ENCODE measurements around the gene BANP.

The BANP gene

DNA sequence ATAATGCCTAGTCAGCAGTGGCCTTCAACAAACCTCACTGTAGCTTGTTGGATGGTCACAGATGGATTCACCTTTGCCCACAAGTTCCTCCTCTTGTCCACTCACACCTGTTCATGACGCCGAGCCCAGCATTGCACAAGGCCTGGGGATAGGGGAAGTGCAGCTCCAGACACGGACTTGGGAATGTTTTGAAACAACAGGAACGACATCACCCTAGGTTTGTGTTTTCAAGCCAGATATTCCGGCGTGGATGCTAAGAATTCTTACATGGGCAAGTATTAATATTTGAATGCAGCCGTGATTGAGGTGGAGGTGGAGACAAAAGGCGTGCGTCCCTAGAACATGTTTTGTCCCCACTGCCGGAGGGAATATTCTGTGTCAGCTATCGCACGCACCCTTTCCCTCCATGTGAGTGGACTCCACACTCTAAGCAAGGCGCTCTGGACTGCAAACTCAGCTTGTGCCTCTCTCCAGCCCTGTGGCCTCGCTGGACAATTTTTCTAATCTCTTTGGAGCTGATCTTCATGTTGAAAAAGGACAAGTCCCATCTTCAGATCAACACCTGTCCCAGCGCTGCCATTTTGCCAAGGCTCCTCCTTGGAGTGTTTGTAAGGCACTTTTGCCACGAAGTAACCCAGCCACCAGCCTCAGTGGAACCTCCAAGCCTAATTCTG lies 2.0 kb upstream of the BANP start:
- FAIRE-seq = no peak

DNA sequence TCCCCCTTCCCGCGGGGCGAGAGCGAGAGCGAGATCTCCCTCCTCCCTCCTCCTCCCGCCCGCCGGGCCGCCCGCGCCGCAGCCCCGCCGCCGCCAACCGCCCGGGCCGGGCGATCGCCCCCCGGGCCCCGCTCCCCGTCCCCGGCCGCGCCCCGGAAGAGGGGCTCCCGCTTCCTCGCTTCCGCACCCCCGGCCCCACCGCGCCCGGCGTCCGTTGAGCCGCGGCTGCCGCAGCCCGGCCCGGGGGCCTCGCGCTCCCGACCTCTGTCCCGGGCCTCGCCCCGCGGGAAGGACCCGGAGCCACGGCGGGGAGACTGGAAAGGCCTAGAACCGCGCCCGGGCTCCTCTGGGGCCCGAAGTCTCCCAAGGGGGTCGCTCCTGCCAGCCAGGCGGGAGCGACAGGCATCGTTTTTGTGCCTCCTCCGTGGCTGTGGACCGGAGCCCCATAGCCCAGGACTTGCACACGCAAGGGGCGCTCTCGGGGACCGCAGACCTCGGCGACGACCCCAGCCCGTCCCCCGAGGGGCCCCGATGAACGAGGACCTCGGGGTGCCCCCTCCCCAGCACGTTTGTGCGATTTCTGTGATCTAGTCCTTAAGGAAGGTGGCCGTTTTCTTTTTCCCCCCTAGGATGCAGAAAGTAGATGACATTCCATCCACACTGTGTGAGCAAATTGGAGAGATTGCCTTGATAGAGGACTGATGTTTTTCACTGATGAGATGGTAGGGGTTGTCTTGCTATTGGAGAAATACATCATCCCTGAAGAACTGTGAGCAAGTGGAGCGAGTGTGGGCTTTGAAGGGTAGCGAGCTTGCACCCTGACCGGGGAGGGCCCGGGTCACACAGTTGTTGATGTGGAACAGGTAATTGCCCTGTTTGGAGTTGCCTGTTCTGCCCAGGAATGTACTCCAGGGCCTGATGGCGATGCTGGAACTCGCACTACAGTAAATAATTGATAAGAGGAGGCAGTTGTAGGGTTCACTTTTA lies 611 bp downstream of the BANP start:
- FAIRE-seq = no peak

DNA sequence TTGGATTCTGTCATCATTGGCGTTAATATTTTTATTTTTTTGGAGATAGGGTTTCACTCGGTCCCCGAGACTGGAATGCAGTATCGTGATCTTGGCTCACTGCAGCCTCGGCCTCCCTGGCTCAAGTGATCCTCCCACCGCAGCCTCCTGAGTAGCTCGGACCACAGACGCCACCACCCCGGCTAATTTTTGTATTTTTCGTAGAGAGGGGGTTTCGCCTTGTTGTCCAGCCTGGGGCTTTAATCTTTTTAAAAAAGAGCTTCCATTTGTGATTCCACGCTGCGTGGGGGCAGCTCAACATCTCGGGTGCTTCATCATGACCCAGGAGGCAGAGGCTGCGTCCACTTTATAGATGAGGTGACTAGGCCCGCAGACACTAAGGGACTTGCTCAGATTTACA lies 1.5 kb downstream of the BANP start:
- no peak for FAIRE-seq

DNA sequence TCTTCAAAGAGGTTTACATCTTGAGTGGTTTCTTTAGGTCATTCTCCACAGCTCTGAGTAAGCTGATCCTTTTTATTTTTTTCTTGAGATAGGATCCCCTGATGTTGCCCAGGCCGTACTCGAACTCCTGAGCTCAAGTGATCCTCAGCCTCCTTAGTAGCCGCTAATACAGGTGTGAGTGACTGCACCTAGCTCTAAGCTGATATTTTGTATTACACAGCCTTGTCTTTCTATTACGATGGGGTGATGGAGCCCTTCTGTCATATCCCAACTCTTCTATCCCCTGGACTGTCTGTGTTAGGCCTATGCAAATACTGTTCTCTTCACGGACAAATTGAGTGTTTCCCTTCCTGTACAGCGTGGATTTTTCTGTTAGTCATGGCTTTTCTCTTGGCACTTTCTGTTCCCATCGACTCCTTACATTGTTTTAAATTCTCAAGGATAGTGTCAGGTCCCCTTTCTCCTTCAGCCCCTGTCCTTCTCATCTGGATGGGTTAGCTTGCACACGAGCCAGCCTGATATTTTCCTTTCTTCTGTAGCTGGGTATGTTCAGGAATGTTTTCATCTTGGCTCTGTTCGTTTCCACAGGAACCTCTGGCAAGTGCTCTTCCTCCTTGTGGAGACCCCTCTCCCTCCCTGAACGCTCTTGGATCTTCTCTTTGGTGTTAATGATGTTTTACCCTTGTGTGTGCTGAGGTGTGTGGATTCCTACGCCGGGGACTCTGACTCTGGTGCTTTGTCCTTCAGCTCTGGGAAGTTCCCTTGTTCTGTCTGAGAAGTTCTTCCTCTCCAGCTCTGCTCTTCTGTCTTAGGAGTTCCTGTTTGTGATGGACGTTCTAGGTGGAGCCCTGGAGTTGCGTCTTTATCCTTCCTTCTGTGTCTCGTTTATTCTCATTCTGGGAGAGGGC lies 2.3 kb downstream of the BANP start:
- no peak for FAIRE-seq

DNA sequence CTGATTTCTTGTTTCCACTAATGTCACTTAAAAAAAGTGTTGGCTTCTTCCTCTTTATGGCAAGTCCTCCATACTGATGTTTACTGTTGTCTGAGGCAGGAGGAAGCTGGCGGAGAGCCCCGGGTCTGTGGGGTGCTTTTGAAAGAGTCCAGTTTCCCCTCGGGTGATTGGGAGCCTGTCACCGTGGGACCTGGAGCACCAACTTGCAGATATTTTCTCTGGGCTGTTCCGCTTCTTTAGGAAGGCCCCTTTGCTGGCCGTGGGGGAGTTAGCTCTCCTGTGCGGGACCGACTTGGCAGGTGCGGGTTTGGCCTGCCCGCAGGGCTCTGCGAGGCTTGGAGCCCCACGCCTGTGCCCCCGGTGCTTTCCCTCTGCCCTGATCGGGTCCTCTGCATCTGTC lies 3.1 kb downstream of the BANP start:
- no peak for FAIRE-seq

DNA sequence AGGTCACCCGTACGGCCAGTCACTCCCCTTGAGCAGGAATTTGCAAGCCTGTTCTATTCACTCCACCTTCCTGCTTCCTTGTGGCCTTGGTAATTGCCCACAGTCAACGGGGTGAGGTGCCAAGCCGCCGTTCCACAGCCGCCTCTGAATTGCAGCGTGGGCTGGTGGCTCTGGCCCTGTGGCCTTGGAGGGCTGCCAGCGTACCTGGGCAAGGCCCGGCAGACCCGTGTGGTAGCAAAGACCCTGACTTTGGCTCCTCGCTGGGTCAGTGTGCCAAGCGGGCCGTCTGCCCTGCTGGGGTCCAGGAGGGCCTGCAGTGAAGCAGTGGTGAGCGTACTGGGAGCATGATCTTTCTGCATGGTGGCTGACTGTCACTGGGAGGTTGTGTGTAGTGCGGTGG lies 3.6 kb downstream of the BANP start:
- no peak for FAIRE-seq

DNA sequence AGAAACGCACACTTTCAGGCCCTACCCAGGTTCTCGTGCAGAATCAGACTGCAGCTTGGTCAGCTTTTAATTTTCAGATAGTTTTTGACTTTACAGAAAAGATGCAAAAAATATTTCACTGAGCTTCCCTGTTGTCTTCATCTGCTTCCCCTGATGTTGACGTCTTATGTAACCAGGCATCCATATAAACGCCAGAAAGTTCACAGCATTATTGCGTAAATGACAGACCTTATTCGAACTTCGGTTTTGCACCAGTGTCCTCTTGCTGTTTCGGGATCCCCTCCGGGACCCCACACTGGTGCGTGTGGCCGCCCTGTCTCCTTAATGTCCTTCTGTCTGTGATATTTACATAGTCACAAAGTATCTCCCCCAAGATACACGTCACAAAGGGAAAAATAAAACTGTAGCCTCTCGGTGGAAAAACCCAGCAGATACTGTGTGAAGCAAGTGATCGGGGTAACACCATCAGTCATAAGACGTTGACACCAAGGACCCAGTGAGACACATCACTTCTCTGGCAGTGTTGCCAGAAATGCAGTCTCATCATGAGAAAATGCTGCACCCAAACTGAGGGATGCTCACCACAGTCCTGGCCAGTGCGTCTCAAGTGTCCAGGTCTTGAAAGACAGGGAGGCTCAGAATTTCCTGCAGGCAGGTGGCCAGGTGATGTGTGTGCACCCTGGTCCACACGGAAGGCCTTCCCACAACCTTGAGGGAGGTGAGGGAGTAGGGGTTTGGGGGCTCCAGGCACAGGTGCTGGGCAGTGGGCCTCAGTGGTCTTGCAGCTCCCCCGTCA lies 4.3 kb downstream of the BANP start:
- no peak for FAIRE-seq

DNA sequence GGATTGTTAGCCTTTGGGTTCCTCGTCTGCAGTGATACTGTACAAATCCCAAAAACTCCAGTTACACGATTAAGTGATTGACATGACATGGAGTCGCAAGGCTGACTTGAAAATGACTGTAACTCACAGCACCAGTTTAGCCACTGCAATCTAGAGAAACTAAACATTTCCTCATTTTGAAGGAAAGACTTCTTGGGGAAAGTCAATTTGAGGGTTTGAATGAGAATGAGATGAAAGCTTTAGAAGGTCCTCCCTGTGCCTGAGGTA lies 4.8 kb downstream of the BANP start:
- FAIRE-seq = no peak

DNA sequence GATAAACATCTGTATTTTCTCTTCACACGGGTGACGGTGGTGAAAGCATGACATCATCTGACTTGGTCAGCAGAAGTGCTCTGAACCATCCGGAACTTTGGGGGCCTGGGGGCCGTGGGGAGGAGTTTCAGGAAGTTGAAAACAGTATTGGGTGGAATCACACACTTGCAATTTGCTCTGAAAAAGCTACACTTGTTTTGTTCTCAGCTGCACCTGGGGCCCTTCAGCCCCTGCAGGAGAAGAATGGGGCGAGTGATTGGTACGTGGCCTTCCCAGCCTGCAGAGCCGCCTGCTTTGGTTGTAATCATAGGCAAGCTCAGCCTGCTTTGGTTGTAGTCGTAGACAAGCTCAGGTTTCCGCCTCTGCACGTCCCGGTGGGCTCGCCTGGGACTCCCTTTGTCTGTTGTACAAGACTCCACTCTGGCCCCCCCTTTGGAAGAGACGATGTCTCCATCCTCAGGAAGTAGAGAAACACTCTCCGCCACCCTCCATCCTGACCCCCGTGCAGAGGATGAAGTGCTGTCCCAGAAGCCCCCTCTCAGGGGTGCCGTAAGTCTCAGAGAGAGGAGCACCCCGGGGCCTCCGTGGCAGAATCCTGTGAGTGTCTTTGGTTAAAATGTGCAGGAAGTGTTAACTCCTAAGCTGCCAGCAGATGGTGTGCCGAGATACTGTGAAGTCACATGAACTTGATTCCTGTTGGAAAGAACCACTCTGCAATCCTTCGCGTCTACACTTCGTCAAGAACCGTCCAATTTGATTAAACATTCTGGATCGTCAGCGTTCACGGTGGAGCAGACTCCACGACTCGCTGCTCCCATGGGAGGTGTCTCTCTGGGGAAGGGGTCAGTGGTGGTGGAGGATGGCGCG lies 5.4 kb downstream of the BANP start:
- no peak for FAIRE-seq

DNA sequence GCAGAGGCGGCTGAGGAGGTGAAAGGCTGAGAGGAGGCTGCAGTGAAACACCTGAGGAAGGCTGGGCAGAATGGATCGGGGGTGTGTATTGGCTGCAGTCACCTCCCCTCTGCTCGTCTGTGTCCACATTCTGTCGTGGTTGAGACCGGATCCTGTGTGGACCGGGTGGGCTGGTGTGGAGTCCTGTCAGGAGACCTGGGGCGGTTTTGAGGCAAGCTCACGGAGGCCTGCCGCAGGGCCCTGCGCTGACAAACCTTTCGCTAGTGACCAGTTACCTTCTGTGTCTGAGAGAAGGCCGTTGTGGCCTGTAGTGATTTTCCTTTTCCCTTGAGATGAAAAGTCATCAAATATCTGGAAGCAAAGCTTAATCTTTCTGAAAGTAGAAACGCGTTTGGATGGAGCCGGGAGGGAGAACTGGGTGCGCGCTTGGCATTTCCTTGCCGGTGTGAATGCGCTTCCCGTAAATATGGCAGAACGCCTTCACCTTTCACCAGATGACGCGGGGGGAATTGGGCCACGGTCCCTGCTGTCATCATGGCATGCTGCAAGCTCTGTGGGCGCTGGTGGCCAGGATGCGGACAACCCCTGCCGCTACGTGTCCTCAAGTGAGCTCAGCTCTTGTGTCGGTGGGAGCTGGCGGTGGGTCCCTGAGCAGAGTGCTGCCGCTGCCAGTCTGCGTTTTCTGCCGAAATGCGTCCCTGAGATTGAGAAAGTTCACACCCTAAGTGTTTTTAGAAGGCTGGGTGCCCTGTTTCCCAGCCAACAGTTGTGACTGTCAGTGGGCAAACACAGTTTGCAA lies 6.3 kb downstream of the BANP start:
- no peak for FAIRE-seq

DNA sequence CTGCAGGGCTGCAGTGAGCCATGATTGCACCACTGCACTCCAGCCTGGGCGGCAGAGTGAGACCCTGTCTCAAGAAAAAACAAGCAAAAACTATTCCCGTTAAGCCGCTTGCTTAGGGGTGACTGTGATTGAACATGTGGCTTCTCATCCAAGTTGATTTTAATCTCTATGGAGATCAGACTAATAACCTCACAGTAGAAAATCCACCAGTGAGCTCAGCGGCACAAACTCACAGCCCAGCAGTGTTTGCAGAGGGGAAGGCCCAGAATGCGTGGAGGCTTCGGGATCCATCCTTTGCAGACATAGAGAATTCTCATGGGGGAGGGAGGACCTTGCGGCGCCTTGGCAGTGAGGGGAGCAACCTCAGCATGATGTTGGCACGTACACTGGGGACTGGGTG lies 7.4 kb downstream of the BANP start:
- no peak for FAIRE-seq

DNA sequence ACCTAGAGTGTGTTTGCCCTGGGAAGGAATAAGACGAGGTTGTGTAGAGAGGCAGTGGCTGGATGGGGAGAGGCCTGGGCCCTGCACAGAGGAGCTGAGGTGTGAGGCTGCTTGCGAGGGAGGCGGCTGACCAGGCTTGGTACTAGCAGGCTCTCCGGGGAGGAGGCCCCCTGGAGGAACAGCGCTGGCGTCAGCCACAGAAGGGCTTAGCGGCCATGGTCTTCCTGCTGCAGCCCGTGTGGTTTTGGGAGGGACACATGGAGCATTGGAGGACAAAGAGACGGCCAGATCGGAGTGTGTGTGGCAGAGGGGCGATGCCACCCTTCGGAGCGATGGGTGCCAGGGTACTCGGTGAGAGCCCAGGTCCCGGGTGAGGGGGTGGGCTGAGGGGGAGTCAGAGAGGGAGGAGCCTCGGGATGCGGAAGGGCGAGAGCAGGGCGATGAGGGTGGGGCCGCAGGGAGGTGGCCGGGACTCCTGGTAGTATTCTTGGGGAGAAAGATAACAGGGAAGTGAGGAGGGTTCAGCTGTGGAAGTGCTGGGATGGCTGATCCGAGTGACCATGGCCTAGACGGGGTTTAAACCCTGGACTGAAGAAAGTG lies 8.3 kb downstream of the BANP start:
- no peak for FAIRE-seq

DNA sequence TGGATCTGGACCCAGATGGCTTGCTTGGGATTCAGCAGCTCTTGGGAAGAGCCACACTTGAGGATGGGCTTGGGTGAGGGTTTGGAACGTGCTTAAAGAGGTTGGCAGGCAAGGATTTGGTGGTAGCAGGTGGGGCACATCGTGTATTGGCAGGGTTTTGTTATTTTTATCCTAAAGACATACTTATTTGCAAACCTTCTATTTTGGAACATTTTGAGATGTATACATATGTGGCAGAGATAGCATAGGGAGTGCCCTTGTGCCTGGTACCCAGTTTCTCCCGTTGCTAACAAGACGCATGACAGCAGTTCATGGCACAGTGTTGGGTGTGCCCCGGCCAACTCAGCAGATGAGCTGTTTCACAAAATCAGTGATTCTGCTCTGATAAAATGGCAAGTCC lies 9.1 kb downstream of the BANP start:
- FAIRE-seq = no peak

DNA sequence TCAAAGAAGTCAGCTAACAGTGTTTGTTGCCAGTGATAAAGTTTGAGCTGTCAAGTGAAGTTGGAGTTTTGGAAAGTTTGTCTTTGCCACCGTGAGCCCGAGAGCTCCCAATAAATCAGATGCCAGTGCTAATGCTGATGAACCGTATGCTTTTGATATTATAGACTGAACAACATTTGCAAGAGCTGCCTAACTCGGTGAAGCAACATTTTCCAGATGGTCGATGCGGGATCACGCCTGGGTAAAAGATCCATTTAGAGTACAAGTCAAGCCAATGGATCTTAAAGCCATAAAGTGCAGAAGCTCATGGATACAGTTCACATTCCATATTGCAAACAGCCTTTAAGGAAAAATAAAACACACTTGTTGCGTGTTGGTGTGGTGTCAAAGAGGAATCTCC lies 9.6 kb downstream of the BANP start:
- no peak for FAIRE-seq

DNA sequence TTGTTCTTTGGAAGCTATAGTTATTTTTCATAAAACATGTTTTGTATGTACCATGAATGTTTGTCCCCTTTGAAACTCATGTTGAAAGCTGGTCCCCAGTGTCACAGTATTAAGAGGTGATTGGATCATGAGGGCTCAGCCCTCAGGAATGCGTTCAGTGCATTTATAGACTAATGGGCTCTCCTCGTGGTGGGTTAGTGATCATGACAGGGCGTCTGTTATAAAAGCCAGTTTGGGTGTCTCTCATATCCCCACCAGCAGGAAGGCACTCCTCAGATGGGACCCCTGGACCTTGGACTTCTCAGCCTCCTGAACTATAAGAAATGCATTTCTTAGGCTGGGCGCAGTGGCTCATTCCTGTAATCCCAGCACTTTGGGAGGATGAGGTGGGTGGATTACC lies 10.4 kb downstream of the BANP start:
- no peak for FAIRE-seq

DNA sequence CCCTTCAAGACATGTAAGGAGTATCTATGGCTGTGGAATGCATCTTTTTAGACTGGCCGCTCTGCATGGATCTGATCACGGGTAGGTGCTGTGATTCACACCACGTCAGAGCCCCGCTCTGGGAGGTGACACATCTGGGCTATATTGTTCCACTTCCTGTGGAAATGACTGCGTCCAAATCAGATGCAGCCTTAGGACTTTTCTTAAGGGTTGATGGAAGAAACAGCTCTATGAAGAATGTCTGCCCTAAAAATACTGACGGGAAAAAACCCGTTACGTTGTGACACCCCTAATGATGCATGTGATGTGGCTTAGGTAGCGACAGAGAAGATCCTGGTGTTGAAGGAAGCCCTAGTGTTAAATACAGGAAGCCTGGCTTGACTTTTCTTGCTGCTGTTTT lies 12.2 kb downstream of the BANP start:
- FAIRE-seq = no peak

DNA sequence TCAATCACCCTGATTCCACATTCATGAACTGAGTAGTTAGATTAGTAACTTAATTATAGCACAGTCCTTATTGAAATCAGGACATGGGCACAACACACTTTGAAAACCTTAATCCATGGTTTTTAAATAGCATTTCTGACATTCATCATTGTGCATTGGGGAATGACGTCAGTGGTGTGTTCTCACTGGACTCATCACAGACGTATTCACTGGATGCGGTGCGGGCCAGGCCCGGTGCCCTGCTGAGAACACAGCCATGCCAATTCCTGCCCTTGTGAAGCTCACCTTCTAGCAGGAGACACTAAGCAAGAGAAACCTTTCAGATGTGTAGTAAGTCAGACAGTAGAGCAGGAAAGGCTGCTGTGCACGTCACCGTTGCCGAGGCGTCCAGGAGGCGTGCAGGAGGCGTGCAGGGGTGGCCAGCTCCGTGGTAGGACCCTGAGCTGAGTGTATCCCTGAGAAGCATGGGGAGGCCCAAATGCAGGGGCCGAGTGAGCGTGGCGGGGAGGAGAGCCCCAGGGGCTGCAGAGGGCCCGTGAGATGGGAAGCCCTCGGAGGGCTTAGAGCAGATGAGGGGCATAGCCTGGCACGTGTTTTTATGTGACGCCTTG lies 12.9 kb downstream of the BANP start:
- no peak for FAIRE-seq

DNA sequence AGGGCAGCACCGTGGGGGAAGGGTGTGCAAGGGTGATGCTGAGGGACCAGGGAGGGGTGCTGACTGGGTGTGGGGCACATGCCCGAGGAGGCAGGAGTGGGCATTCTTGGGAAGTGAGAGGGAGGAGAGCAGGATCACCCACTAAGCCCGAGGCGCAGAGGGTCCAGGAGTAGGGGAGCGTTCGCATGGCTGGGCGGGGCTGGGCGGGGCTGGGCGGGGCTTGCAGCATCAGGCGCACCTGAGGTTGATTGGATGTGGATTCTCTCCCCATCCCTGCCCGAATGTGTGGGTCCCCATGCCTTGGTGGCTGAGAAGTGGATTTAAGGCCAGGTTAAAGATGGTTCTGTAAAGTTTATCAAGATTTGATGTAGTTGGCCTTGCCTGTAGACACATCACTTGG lies 14.2 kb downstream of the BANP start:
- FAIRE-seq = no peak

DNA sequence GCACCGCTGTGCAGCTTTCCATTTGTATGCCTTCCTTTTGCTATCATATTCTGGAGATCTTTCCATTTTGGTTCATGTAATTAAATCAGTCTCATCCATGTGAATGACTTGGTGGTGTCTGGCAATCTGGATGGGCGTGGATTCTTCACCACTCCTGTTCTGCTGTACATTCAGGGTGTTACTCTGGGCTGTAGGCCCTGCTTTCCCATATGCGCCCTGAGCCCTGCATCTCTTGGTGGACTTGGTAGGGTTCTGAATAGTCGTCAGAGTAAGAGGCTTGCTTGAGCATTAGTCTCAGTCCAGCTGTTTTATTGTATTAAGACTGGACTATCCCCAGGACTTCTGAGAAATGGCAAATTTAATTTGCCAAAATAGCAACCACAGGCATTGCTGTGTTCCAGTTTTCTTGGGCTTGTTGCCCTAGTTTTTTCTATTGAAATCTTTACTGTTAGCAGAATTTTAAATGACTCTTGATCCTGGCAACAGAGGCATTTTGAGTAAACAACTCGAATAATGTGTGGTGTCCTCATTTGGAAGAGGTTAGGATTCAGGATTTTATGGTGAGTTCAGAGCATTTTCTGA lies 14.9 kb downstream of the BANP start:
- no peak for FAIRE-seq
